Effector CD8-positive, alpha-beta T cell (primary cell): ENCODE results near the gene TBL1X.

Experiments
- DNase-seq: peaks from one replicate; lab custom pipeline; 2025; lab: John Stamatoyannopoulos, UW

Gene TBL1X

DNA sequence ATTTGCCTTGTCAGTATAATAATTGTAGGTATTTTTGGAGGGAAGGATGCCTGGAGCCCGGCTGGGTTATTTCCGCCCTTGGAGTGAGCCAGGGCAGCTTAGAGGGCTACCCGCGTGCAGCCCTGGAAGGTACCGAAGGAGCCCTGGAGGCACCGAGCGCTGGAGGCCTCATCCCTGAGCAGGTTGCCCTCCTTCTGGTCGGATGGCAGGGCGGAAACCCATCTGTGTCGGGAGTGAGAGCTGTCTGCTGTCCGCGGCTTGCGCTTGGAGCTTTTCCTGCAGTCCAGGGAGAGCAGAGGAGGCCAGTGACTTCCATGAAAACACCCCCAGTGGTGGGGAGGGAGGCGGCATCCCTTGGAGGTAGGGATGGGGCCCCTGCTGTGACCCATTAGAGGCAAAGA lies 122.1 kb downstream of the TBL1X start:
- no peak for DNase-seq

DNA sequence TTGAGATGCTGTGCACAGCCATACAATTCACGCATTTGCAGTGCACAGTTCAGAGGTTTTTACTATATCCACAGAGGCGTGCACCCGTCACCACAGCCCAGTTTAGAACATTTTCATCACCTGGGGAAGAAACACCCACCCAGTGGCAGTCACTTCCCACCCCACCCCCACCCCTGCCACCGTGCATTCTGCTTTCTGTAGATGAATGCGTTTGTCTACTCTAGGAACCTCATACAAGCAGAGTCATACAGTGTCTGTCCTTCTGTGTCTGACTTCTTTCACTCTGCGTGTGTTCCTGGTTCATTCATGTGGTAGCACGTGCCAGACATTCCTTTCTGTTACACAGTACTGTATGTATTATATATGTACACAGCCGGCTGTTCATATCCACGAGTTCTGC lies 122.8 kb downstream of the TBL1X start:
- no peak for DNase-seq

DNA sequence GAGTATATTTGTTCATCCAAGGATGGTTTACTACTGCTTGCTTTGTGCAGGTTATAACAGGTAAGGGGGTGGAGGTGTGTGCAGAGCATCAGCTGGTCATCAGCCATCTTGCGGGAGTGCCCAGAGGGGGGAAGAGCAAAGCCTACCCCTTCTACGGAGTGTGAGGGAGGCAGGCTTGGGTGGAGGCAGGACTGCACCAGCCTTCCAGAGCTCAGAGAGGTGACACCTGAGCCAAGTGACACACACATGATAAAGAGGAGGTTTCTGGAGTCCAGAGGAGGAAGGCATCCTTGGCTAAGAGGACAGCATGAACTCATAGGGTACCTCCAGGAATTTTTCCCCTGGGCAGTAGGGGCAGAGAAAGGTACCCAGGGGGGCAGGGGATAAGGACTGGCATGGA lies 126.6 kb downstream of the TBL1X start:
- DNase-seq = no peak

DNA sequence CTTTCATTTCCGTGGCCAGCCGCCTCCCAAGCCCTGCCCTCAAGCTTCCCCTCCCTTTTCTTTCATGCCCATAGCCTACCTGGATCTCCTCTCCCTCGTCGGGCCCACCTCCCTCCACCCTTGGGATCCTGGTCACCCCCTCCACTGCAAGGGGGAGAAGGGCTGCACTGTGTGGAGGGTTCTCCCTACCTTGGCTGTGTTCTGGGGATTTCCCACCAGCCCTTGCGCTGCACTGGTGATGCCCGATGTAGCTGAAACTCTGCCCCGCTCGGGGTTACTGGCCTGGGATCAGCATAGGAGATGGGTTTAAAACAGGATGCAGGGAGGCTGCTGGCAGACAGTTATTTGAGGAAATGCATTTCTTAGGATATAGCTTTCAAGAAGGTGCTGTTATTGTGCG lies 128.9 kb downstream of the TBL1X start:
- no peak for DNase-seq

DNA sequence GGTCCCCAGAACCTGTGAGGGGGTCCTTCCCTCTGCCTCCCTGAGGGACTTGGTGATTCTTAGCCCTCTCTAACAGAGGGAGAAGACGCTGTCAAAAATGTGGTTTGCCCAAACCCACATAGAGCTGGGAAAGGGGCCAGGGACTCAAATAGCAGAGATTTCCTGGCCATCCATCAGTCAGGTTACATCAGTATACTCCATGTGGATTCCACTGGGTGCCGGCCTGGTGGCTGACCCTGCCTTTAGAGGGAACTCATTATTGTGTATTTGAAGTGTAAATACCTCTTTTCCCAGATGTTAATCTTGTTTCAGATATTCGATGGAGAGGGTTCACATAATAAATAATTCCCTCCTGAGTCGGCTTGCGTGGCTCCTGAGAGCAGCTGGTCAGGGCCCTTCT lies 130.3 kb downstream of the TBL1X start:
- DNase-seq = no peak

DNA sequence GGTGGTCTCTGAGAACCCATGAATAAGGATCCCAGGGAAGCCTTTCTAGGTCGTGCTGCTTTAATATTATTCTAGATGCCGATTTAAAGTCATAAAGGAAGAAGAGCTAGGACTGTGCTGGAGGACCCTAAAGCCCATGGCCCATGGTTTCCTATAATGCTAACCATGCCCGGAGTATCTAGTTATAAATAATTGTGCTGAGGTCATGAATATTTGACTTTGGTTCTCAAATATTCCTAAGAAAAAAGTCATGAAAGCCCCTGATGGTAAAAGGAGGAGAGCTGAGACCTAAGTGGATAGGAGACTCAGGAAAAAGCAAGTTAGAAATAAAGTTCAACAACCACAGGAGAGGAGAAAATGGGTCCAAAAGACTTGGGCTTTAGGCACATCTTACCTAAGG lies 132.0 kb downstream of the TBL1X start:
- no peak for DNase-seq

DNA sequence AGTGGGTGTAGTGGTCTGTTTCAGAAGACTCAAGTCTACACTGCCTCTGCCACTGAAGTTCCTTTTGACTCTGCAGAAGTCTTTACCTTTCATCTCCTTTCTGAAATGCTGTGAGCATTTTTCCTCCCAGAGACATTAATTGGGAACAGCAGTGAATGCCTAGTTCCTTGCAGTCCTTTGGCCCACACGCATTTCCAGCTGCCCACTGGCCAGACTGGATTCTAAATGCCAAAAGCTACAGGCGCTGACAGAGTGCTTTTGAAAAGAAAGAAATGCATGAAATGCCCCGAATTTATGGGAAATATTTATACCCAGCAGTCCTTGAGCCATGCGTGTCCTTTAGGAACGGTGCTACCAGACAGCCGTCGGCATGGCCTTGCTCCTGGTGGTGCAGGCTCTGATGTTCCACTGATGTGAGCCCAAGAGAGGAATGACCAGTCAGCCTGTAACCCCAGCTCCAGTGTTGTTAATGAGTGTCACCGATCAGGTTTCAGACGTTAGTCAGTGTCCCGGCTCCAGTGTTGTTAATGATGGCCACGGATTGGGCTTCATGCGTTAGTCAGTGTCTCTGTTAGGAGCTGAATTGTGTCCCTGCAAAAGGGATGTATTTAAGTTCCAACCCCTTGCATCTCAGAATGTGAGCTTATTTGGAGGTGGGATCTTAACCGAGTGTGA lies 132.6 kb downstream of the TBL1X start:
- DNase-seq = no peak

DNA sequence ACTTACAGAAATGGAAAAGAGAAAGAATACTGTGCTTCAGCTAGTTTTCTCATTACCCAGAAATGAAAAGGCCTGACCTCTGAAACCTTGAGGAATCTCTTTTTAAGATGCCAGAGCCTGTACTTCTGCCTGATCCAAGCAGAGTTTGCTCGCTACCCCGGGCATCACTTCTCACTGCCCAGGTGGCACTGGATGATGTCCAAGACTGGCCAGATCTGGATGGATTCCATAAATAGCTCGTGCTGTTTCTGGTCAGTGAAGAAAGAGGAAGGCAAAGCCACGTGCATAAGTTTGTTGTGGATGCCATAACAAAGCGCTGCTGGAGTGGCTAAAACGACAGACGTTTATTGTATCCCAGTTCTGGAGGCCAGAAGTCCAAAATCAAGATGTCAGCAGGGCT lies 133.5 kb downstream of the TBL1X start:
- no peak for DNase-seq

DNA sequence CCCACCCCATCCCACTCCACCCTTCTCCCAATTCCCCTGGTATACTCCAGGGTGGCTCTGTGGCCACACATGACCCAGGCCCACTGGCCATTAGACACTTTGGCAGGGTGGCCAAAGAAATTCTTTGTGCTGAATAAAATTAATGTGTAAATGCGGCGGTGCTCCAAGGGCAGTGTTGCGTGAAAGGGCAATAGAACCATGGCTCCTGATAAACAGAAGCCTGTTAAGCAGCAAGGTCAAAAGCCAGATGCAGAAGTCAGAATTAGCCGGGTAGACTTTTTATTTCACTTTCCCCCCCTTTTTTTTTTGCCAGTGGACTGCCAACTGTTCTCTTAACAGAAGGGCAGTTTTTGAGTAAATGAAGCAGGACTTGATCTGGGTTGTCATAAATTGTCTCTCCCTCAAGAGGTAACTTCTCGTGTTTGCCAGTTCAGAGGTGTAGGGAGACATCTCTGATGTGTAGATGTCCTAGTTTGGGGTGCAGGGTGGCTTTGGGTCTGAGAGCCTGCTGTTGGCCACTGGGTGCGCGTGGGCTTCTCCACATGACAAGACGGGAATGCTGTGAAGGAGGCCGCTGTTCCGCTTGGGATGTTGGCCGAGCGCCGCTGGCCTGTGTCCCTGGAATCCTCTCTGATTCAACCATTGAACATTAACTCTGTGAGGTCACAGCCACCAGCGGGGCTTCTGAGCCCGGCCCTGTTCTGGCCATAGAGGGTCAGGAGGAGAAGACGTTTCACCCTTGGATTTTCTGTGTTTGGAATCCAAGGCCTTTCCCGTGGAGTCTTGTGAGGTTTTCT lies 139.5 kb downstream of the TBL1X start:
- no peak for DNase-seq

DNA sequence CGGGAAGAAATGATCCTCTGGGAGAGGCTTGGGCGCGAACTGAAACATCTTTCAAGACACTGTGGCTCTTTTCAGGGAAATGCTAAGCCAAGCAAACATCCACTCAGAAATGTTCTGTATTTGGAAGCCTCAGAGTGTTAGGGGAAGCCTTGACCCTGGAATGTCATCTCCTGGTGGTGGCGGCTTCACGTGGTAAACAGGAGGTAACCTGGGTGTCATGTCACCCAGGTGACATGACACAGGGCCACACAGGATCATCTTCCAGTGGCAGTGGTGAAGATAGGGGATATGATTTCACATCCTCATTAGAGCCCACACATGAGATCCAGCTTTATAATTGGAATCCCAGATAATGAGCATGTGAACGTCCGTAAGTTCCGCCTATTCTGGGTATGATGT lies 140.0 kb downstream of the TBL1X start:
- no peak for DNase-seq

DNA sequence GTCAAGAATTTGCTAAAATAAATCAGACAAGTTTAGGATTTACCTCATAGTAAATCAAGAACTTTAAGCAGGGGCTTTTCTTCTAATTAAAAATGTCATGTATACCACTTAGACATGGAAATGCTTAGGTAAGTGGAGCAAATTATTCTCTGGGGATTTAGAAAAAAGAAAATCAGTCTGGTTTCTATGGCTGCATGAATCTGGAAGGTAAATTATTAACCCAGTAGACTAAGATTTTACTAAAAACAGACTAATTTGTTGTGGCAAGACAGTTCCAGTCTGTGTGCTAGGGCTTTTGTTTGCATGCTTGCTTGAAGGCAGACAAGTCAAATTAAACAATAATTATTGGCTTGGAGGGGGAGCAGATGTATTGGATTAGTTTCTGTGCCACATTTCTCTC lies 140.6 kb downstream of the TBL1X start:
- DNase-seq = no peak

DNA sequence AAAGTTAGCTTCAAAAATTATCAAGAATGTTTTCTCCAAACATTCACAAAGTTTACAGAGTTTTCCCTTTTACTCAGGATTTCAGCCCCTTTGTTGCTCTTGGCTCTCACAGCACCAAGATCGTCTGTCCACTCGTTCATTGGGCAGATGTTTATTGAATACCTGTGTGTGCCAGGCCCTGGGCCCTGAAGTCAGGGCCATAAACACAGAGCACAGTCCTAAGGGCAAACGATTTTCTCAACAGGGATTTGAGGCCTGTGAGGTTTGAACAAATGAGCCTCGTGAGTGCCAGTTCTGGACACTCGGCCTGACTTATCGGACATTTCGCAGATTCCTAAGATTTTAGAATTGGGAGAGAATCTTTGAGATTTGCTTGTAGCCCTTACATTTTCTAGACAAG lies 142.1 kb downstream of the TBL1X start:
- no peak for DNase-seq

DNA sequence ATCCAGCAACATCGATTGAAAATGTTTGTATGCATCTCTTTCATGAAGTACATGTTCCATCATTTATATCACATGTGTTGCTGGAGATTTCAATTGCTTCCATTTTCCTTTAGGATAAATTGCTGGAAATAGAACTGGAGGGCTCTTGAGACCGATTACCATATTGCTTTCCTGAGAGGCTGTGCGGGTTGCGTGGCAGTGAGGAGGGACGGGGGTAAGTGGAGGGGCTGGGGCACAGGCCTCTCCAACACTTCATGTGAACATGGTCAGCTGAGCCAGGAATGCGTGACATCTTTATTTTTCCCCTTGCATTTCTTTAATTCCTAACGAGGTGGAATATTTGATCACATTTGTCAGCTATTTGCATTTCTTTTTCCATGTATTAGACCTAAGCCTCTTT lies 144.6 kb downstream of the TBL1X start:
- DNase-seq = no peak

DNA sequence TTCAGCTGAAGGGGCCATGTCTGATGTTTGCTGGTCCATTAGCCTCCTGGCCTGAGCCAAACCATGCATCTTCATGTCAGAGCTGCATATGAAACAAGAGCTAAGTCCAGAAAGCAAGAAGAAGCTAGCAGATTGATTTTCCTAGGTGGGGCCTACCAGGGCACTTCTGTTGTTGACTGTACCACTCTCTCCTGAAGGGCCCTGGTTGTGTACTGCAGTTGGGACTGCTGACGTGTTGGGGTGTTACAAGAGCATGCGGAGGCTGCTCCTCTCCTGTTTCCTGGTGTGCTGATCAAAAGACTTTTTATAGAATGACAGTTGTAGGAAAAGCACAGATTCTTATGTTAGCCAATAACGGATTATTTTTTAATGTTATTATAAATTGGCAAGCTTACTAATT lies 145.1 kb downstream of the TBL1X start:
- no peak for DNase-seq

DNA sequence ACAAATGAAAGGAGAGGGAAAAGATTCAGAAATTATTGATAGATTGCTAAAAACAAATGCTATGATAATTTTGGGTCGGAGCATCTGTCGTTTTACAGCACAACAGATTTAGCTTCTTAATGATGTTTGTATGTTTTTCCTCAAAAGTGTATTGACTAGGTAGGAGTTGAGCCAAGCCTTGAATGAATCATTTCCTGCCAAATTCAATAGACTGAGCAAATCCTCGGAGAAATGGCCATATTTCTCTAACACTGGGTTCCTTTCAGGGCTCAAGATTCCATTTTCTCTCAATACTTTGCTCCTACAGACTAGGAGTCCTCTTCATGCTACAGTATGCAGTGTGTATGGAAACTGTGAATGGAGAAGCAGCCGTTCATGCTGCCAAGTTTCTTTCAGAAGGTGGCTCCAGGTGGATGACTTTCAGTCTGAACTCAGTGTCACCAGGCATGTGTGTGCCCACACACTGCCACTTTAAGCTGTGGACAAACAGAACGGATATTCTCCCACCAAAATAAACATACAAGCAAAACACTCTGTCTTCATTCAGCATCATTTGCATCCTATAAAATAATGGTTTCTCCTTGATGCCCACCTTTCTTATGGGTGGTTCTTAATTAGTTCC lies 146.0 kb downstream of the TBL1X start:
- DNase-seq = no peak

DNA sequence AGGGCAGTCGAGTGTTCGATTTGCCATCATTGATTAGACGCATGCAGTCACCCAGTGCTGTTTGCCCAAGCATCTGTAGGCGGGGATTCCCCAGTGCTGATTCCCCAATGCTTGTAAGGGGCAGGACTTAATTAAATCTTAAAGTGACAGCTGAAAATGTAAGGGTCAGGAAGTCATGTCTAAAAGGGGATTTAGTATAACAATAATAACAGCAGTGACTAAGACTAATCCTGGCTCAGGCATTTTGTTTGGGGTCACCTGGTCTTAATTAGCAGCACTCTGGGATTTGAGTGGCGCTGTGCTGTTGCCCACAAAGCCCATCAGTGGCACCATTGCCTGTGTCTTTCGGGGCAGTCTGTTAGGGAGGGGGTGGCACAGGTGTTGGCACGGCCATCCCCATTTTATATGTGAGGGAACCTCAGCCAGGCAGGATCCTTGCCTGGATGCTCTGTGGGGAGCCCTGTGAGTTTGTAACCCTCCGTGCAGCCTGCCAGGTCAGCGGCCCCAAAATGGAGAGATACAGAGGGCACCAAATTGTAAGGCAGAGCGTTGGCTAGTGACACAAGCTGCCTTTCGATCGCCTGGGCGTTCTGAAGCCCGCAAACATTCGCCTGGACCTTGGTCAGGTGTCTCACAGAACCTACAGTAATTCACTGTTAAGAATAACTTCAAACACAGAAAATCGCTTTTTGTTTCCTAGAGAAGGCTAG lies 146.7 kb downstream of the TBL1X start:
- no peak for DNase-seq

DNA sequence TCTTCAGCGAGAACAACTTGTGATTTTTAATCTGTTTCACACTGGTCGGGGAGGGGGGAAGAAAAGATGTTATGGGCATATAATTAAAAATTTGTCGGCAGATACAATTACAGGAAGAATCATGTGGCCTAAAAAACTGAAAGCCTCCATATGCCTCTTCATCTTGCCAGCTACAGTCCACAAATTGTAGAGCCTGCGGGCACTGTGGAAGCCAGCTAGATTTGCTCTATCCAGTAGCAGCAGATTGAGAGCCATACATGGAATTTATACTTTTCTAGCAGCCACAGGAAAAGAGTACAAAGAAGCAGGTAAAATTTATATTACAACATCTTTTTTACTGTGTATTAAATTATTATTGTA lies 147.3 kb downstream of the TBL1X start:
- DNase-seq = no peak

DNA sequence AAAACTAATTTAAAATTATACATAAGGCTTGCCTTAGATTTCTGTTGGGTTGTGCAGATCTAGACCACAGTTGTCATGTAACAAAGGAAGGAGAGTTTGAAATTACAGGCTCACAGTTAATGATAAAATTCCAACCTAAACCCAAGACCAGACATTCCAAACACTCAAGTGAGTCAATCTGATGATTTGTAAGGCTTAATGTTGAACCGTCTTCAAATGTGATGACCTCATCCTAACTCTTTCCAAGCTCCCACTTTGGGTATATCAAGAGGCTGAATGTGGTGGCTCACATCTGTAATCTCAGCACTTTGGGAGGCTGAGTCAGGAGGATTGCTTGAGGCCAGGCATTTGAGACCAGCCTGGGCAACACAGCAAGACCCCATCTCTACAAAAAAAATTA lies 149.2 kb downstream of the TBL1X start:
- DNase-seq = no peak

DNA sequence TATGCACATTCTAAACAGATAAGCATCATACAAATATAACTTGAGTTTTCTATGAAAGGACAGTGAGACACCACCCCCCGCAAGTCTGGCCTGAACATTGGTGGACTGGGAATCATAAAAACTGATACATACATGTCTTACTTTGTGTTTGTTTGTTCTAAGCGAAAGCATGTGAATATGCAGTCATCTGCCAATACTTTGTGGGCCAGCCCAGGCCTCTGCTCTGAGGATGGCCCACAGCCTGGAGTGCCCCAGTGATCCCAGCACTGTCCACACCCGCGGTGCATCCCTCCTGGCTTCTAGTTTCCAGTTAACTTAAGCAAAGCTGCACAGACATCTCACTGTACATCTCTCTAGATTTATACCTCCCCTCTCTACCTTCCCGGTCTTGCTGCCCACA lies 154.3 kb downstream of the TBL1X start:
- no peak for DNase-seq

DNA sequence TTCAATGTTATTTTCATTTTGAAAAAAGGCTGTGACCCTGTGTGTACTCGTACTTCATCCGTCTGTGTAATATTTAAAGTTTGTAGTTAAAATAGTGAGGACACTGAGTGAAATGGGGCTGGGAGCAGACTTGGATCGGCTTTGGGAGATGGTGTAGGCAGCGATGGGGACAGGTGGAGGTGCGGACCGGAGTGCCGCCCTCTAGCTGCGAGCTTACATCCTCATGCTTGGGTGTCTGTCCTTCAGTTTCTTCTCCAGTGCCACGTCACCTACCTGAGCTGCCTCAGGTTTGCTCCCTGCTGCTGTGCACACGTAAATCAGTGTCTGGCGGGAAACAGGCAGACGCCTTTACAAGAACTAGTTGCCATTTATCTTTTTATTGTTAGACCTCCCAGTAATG lies 154.7 kb downstream of the TBL1X start:
- DNase-seq = no peak

DNA sequence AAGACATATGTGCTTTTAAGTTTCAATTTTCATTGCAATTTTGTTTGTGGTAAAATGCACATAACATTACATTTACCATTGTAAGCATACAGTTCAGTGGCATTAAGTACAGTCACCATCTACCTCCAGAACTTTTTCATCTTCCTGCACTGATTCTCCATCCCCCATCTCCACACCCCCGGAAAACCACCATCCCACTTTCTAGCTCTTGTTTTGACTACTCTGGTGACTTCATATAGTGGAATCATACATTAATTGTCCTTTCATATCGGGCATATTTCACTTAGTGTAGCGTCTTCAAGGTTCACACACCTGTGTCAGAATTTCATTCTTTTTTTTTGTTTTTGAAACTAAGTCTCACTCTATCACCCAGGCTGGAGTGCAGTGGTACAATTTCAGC lies 157.3 kb downstream of the TBL1X start:
- DNase-seq = no peak

DNA sequence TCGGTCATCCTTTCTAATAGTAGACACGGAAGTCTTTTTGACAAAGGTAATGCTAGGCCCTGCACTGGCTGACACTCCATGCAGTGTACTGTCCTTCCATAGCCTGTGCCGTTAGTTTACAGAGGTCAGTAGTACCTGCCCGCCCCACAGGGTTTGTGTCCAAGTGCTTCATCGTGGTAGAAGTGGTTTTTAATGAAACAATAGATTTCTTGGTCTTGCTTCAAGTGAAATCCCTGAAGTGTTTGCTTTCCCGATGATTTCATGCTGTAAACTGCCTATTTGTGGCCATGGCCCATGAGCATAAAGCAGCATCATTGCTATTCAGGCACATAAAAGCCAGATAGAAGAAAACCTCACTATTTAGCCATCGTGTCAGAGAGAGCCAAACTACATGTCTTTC lies 161.5 kb downstream of the TBL1X start:
- no peak for DNase-seq

DNA sequence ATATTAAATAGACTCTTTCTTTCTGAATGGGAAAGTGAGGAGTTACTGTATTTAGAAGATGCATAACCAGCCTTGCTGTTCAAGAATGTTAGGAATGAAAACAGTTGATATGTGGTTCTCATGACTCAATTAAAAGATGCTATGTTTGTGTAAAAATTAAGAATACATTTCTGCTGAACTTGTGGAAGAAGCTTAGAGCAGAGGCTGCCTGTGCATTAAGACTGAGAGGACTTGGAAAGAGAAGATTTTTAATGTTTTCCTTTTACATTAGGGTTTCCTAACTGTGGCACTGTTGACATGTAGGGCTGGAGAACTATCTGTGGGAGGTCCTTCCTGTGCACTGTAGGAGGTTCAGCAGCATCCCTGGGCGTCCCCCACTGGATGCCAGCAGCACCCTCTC lies 163.1 kb downstream of the TBL1X start:
- DNase-seq = no peak
